HG03064 (cell line): Measurements from ENCODE around the gene DOK3.
A peak's percentile ranks its signal among the peaks of the same experiment; 100 is the strongest.

Experiments
- ATAC-seq: cut with Tn5 transposase; IDR thresholded peaks from one replicate; pipeline ENCODE4 v1.9.1; 2021; ENCODE audit warnings: low read depth; ENCODE audit not compliant: unreplicated experiment

The DOK3 gene

DNA sequence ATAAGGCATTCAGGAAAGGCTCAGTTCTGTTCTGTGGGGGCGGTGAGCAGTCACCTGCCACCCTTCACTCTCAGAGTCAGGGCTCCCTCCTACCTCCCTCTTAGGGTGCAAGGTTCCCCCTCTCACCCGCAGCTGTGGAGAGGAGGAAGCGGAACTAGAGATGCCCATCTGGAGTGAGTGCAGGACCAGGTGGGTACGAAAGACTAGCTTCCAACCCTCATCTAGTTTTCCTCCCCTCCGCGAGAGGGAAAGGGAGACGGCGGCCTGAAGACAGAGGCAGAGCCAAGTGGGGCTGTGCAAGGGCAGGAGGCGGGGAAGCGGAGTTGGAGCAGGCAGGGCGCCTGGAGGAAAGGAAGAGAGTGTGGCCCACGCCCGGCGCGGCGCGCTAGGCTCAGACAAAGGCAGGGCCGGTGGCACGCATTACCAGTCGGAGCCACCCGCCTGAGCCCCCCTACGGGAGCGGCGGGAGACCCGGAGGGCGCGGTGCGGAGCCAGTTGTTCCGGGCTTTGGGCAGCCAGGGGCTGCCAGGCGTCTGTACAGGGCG is 55.7 kb downstream of the DOK3 start:
- peak; percentile 0 for ATAC-seq

GRCh38 chr5:177452688-177453638 is 56.7 kb downstream of the DOK3 start:
- no peak for ATAC-seq
